ENCODE measurements around the gene DNAH8. TPM values are rescaled to one million over a fixed set of nuclear protein-coding genes. Genes with fewer than 3 reads are reported as not detected.

DNAH8 gene
- total and polyA plus RNA-seq, 2 donors (not counting 3 experiments of a cell fraction or from before 2014, with no cell fraction given), result 0.29 to 0.61 TPM

- H3K9ac ChIP-seq (replicated peaks; ENCODE audit: extremely low read depth, insufficient read depth, low read length), result no peak overlapping the region
- no peak for TF ChIP-seq MYC (IDR thresholded peaks at IDR 0.05; ENCODE audit: low read depth, low read length)
- TF ChIP-seq GATA2 (IDR thresholded peaks at IDR 0.05; ENCODE audit: insufficient read depth, insufficient read length, low read depth, low read length), result no peak
- TF ChIP-seq FOS (IDR thresholded peaks at IDR 0.05; ENCODE audit: borderline replicate concordance, insufficient read depth, low read length), result no peak
- no peak for TF ChIP-seq JUN (IDR thresholded peaks at IDR 0.05; ENCODE audit: borderline replicate concordance, insufficient read depth, insufficient read length, low read depth)
- TF ChIP-seq CTCF (IDR thresholded peaks at IDR 0.05; ENCODE audit: extremely low read depth in 1 of 2, insufficient read depth in 1 of 2, low read depth in 1 of 2, low read length in 2 of 2), result no peak
- no peak for TF ChIP-seq POLR2AphosphoS5 (IDR thresholded peaks at IDR 0.05; ENCODE audit: insufficient read depth, low read depth, low read length)
- TF ChIP-seq EZH2 (IDR thresholded peaks at IDR 0.05; ENCODE audit: borderline replicate concordance, low read depth, low read length, severe bottlenecking), result no peak
- FAIRE-seq (no peak), DNase-seq (ENCODE audit: low read depth, low spot score) (no peak)
- H3K9me3 ChIP-seq (replicated peaks; ENCODE audit: control insufficient read depth, insufficient read depth, low read length), result no peaks in the 10 kb centered on the region
- no peak overlapping the region for H3K4me2 ChIP-seq (ENCODE audit: insufficient read depth, low read length)
- no peaks in the 10 kb centered on the region for H3K9me1 ChIP-seq (replicated peaks; ENCODE audit: control insufficient read depth, extremely low read depth, insufficient read depth, low read length)
- ChIA-PET POLR2A (no interaction called here), CTCF (no interaction called here)
- dilution Hi-C loops (cut with MboI; ENCODE audit: extremely low pct_ligation_motif_present, low sequenced_read_pairs), result no loop called here
- no peaks in the 10 kb centered on the region for H3K79me2 ChIP-seq (ENCODE audit: control insufficient read depth, insufficient read depth, low read length)
- no TSS peak for BruUV-seq (replicated peaks)
- no peak overlapping the region for H3K27ac ChIP-seq (ENCODE audit: insufficient read depth, low read depth, low read length)
- intact Hi-C loops (cut with micrococcal nuclease), result no loop called here
- H3K4me1 ChIP-seq (ENCODE audit: control insufficient read depth, extremely low read depth, insufficient read depth, low read length), result peaks cover 24% of the 10 kb centered on the region
- H3K4me3 ChIP-seq (replicated peaks in 1 of 3; ENCODE audit: insufficient read depth in 1 of 3, low read depth in 1 of 3, low read length in 3 of 3), result no peak overlapping the region
- no peaks in the 10 kb centered on the region for H3K36me3 ChIP-seq (ENCODE audit: control insufficient read depth in 2 of 2, extremely low read depth in 1 of 2, insufficient read depth in 2 of 2, low read length in 2 of 2)
- no peaks in the 10 kb centered on the region for H3K27me3 ChIP-seq (ENCODE audit: control insufficient read depth in 2 of 2, insufficient read depth in 2 of 2, low read length in 2 of 2)
- no peak overlapping the region for H2AFZ ChIP-seq (ENCODE audit: low read depth, low read length)
- H4K20me1 ChIP-seq (replicated peaks; ENCODE audit: control insufficient read depth, extremely low read depth, insufficient read depth, low read length), result no peaks in the 10 kb centered on the region
Measured at GRCh38 chr6:38782616-38783015, 67.5 kb downstream of the DNAH8 start.
